GM12878 (cell line): Measurements from ENCODE around the gene ARHGAP11B.
A peak's percentile ranks its signal among the peaks of the same experiment; 100 is the strongest.
"Not testable (repeated sequence)": the region's sequence is repeated elsewhere in the genome, so short reads cannot be mapped to it uniquely, and the experiment has no call there.

Source experiments
- ATAC-seq: fragments of 200-7000 bp; cut with Tn5 transposase; 3 replicates; pipeline ENCODE4 v1.9.1; 2020; ENCODE audit warnings: mild to moderate bottlenecking, moderate library complexity
- BruUV-seq: library from RNA; stranded (reverse); fragments of 400-500 nt; replicated peaks from 2 replicates; lab custom pipeline; 2021; lab: Mats Ljungman, UMichigan
- CTCF ChIA-PET: fragments of 300-600 bp; sonication (Branson Sonifier 250); formaldehyde crosslinking; extraction: SDS; loops from one replicate; lab custom pipeline; 2021; ENCODE audit warnings: inconsistent platforms; lab: Yijun Ruan, JAX
- POLR2A ChIA-PET: fragments of 350-600 bp; formaldehyde crosslinking; extraction: SDS; loops from one replicate; lab custom pipeline; 2021; ENCODE audit warnings: inconsistent platforms; lab: Charles Lee
- RAD21 ChIA-PET: fragments of 300-600 bp; sonication (Branson Sonifier 250); formaldehyde crosslinking; loops from one replicate; lab custom pipeline; 2023; ENCODE audit warnings: antibody characterized with exemption; ENCODE audit not compliant: unreplicated experiment; lab: Charles Lee
- SMC1A ChIA-PET: fragments of 300-600 bp; sonication (Branson Sonifier 250); formaldehyde crosslinking; loops from one replicate; lab custom pipeline; 2023; ENCODE audit not compliant: unreplicated experiment, uncharacterized antibody; lab: Charles Lee
- DNase-seq: peaks from one replicate; pipeline ENCODE4 v3.0.0-alpha.2; 2011; ENCODE audit warnings: low read depth, low spot score
- FAIRE-seq: peaks from 3 replicates; lab custom pipeline; 2011; peaks lifted over from hg19 to GRCh38; lab: Jason Lieb, UNC
- H2AFZ ChIP-seq: 2 replicates; pipeline ENCODE4 v1.6.0; 2011; ENCODE audit warnings: low read depth, low read length, control low read depth; ENCODE audit not compliant: control insufficient read depth
- H3K27ac ChIP-seq: 2 replicates; pipeline ENCODE4 v1.5.1; 2011; ENCODE audit warnings: control low read depth; ENCODE audit not compliant: control insufficient read depth, insufficient read depth
- H3K27me3 ChIP-seq, 2 experiments: replicated peaks in 1 of 2; 2 replicates each; pipeline versions ENCODE4 v1.6.0 to v1.6.1; 2011; ENCODE audit warnings: low read length in 1 of 2; ENCODE audit not compliant: control insufficient read depth in 2 of 2, insufficient read depth in 2 of 2
- H3K36me3 ChIP-seq, 2 experiments: 2 replicates each; pipeline ENCODE4 v1.5.1; 2011; ENCODE audit warnings: low read length in 1 of 2; ENCODE audit not compliant: control insufficient read depth in 2 of 2, insufficient read depth in 2 of 2
- H3K4me1 ChIP-seq: 2 replicates; pipeline ENCODE4 v1.6.1; 2011; ENCODE audit warnings: mild to moderate bottlenecking, low read length, moderate library complexity, mixed read lengths; ENCODE audit not compliant: control insufficient read depth, insufficient read depth
- H3K4me2 ChIP-seq: 2 replicates; pipeline ENCODE4 v1.6.0; 2011; ENCODE audit warnings: control low read depth; ENCODE audit not compliant: control insufficient read depth, insufficient read depth
- H3K4me3 ChIP-seq: fragments of 200-600 bp; sonication (generic); 2 replicates; pipeline ENCODE4 v1.5.1; 2016
- H3K79me2 ChIP-seq: 2 replicates; pipeline ENCODE4 v1.6.0; 2011; ENCODE audit warnings: low read length; ENCODE audit not compliant: control insufficient read depth, insufficient read depth
- H3K9ac ChIP-seq: 2 replicates; pipeline ENCODE4 v1.8.0; 2011; ENCODE audit warnings: low read length, control low read depth, mixed read lengths; ENCODE audit not compliant: control insufficient read depth, insufficient read depth
- H3K9me3 ChIP-seq: replicated peaks from 3 replicates; pipeline ENCODE4 v1.5.1; 2011; ENCODE audit warnings: mild to moderate bottlenecking, low read length; ENCODE audit not compliant: control insufficient read depth, insufficient read depth
- H4K20me1 ChIP-seq: 2 replicates; pipeline ENCODE4 v1.6.0; 2011; ENCODE audit not compliant: control insufficient read depth, insufficient read depth
- CTCF ChIP-seq, 3 experiments: IDR thresholded peaks in 2 of 3; conservative IDR thresholded peaks in 1 of 3; 2 replicates each; pipeline ENCODE4 v1.5.1; 2011; ENCODE audit warnings: low read depth in 3 of 3, low read length in 3 of 3, mild to moderate bottlenecking in 3 of 3, control low read depth in 2 of 3, moderate library complexity in 2 of 3, inconsistent platforms in 1 of 3, mixed read lengths in 1 of 3; ENCODE audit not compliant: control insufficient read depth in 2 of 3, insufficient read depth in 1 of 3; ENCODE audit errors: extremely low read depth in 1 of 3
- RAD21 ChIP-seq: IDR thresholded peaks from 2 replicates; pipeline ENCODE4 v1.6.1; 2011; ENCODE audit warnings: mild to moderate bottlenecking, low read depth, low read length, moderate library complexity; ENCODE audit not compliant: insufficient read depth
- SMC3 ChIP-seq: IDR thresholded peaks from 2 replicates; pipeline ENCODE4 v1.6.1; 2011; ENCODE audit warnings: low read length, improper control_type of control experiment, borderline replicate concordance
- WGBS: methylation state at CpG from one replicate; pipeline ENCODE4 v1.1.6; 2016; ENCODE audit warnings: low lambda C conversion rate; ENCODE audit not compliant: insufficient replicate concordance, insufficient coverage; ENCODE audit errors: missing lambda C conversion rate; 5-methylcytosine and 5-hydroxymethylcytosine counted together
- in situ Hi-C: fragments of 300-500 bp; cut with MboI; formaldehyde crosslinking; loops from 9 replicates; pipeline ENCODE4 v1.14.3; 2018; ENCODE audit warnings: mixed read lengths
- intact Hi-C: fragments of 100-400 bp; cut with micrococcal nuclease; formaldehyde crosslinking; loops from one replicate; pipeline ENCODE4 v1.14.2; 2022; ENCODE audit not compliant: unreplicated experiment

Gene ARHGAP11B

GRCh38 chr15:30661154-30661553 is 35.2 kb downstream of the ARHGAP11B start:
- H2AFZ ChIP-seq, H3K4me2 ChIP-seq, BruUV-seq, H3K4me3 ChIP-seq, H3K4me1 ChIP-seq, DNase-seq, intact Hi-C loops, FAIRE-seq, H4K20me1 ChIP-seq, H3K27ac ChIP-seq, H3K79me2 ChIP-seq, H3K27me3 ChIP-seq, SMC1A ChIA-PET, POLR2A ChIA-PET, H3K9ac ChIP-seq, ATAC-seq, H3K9me3 ChIP-seq: not testable (repeated sequence)
- WGBS, result 100% methylated on average over 1 of the region's 1 CpG
- ChIA-PET CTCF (interaction anchor here (1.6 kb wide), 1 partner anchor 10 kb away, joined by 5 read pairs; no protein-coding TSS in a partner anchor), RAD21 (interaction anchor here (1.0 kb wide), 1 partner anchor 198 kb away, joined by 3 read pairs; no protein-coding TSS in a partner anchor)
- TF ChIP-seq CTCF (IDR thresholded peaks at IDR 0.05 in 2 of 3, conservative IDR thresholded peaks at IDR 0.05 in 1 of 3; ENCODE audit: control insufficient read depth in 2 of 3, extremely low read depth in 1 of 3, insufficient read depth in 1 of 3, low read depth in 3 of 3, low read length in 3 of 3) (peak; percentile 32 to 41 (median 35); a peak in 5 of 6 replicates), SMC3 (peak; percentile 35; the same call in 1 of the 2 replicates), RAD21 (peak; percentile 56)
- H3K36me3 ChIP-seq, result peaks cover 3 to 15% of the 10 kb centered on the region in 2 experiments
- in situ Hi-C loops, result loop anchor here (5.0 kb wide), 1 partner anchor 86 kb away; no protein-coding TSS in a partner anchor

GRCh38 chr15:30669621-30670020 is 43.7 kb downstream of the ARHGAP11B start:
- H3K9ac ChIP-seq, FAIRE-seq, H3K79me2 ChIP-seq, in situ Hi-C loops, DNase-seq, ATAC-seq, H3K9me3 ChIP-seq, H3K4me3 ChIP-seq, H3K27ac ChIP-seq, H3K4me1 ChIP-seq, H2AFZ ChIP-seq, H3K27me3 ChIP-seq, H3K4me2 ChIP-seq, BruUV-seq, H4K20me1 ChIP-seq: not testable (repeated sequence)
- ChIA-PET SMC1A (interaction anchor here (1.8 kb wide), 1 partner anchor 22 kb away, joined by 4 read pairs; no protein-coding TSS in a partner anchor), CTCF (interaction anchor here (1.2 kb wide), 1 partner anchor 189 kb away, joined by 5 read pairs; no protein-coding TSS in a partner anchor), RAD21 (interaction anchor here (1.2 kb wide), 1 partner anchor 460 kb away, joined by 4 read pairs; no protein-coding TSS in a partner anchor), POLR2A (interaction anchor here (1.1 kb wide), 1 partner anchor 20 kb away, joined by 3 read pairs; no protein-coding TSS in a partner anchor)
- peaks cover 1 to 13% of the 10 kb centered on the region in 2 experiments for H3K36me3 ChIP-seq
- 86% methylated on average over 4 of the region's 4 CpGs for WGBS
- intact Hi-C loops, result loop anchor here (5.0 to 10.0 kb wide), 2 partner anchors 105 to 193 kb away; no protein-coding TSS in a partner anchor
